BLaER1 (cell line): ENCODE data around the gene ATXN7L3B.

Source experiments
- H3K27ac ChIP-seq: shearing (Covaris generic); formaldehyde crosslinking; 2 replicates; pipeline ENCODE4 v1.8.1; 2022
- H3K27me3 ChIP-seq: shearing (Covaris generic); formaldehyde crosslinking; 2 replicates; pipeline ENCODE4 v1.8.1; 2022
- H3K36me3 ChIP-seq: shearing (Covaris generic); formaldehyde crosslinking; 2 replicates; pipeline ENCODE4 v1.8.1; 2022
- H3K4me1 ChIP-seq: shearing (Covaris generic); formaldehyde crosslinking; 2 replicates; pipeline ENCODE4 v1.8.1; 2022
- H3K4me2 ChIP-seq: shearing (Covaris generic); formaldehyde crosslinking; 2 replicates; pipeline ENCODE4 v1.8.1; 2022
- H3K4me3 ChIP-seq: shearing (Covaris generic); formaldehyde crosslinking; 2 replicates; pipeline ENCODE4 v1.8.1; 2022
- H3K9ac ChIP-seq: shearing (Covaris generic); formaldehyde crosslinking; 2 replicates; pipeline ENCODE4 v1.8.1; 2022
- H3K9me3 ChIP-seq: shearing (Covaris generic); formaldehyde crosslinking; 2 replicates; pipeline ENCODE4 v1.8.1; 2022
- H4K20me1 ChIP-seq: shearing (Covaris generic); formaldehyde crosslinking; 2 replicates; pipeline ENCODE4 v1.8.1; 2022
- Cebpa-rat ChIP-seq: shearing (Covaris generic); IDR thresholded peaks from 2 replicates; pipeline ENCODE4 v1.8.1; 2022

ATXN7L3B gene

DNA sequence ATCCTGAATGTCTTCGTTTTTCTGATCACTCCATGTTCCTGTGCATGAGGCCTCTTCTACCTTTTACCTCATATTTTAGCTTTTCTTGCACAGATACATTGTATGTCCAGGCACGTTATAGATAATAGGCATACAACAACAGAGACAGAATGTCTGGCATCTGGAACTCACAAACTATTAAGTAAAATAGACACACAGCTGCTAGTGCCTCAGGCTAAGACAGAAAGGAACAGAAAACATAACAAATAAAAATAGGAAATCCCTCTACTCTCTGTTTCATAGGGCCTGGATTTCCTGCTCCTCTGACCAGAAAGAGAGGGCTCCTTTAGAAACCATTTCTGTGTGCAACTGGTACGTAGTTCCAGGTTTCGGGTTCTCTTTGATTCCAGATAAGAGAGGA, 48.6 kb downstream of the ATXN7L3B start:
- no peak overlapping the region for H3K4me2 ChIP-seq
- no peaks in the 10 kb centered on the region for H4K20me1 ChIP-seq
- no peak overlapping the region for H3K4me3 ChIP-seq
- H3K9me3 ChIP-seq: no peaks in the 10 kb centered on the region
- no peak overlapping the region for H3K9ac ChIP-seq
- no peaks in the 10 kb centered on the region for H3K4me1 ChIP-seq
- no peaks in the 10 kb centered on the region for H3K36me3 ChIP-seq
- no peak for TF ChIP-seq Cebpa-rat
- H3K27ac ChIP-seq: no peak overlapping the region
- H3K27me3 ChIP-seq: no peaks in the 10 kb centered on the region
